ENCODE measurements around the gene MBD4. TPM values are rescaled to one million over a fixed set of nuclear protein-coding genes. Genes with fewer than 3 reads are reported as not detected.
A peak's percentile ranks its signal among the peaks of the same experiment; 100 is the strongest.
"Not testable (repeated sequence)": the region's sequence is repeated elsewhere in the genome, so short reads cannot be mapped to it uniquely, and the experiment has no call there.

The MBD4 gene
- total RNA-seq, 2 experiments from 2014 or later, result 50.9 to 51.0 TPM

GRCh38 chr3:129399145-129399894, 40.4 kb downstream of the MBD4 start:
- Mint-ChIP-seq H3K36me3 (ENCODE audit: low read depth) (peaks cover 18% of the 10 kb centered on the region), H3K4me1 (ENCODE audit: low read depth) (peaks cover 31% of the 10 kb centered on the region), H3K4me3 (peak overlapping the region; percentile 100), H3K27me3 (ENCODE audit: low read depth) (no peaks in the 10 kb centered on the region), H3K9me3 (no peaks in the 10 kb centered on the region), H3K27ac (peak overlapping the region; percentile 99)
- peak; percentile 87 for DNase-seq
- CTCF ChIA-PET, result interaction anchor here (0.6 to 1.7 kb wide), 13 partner anchors 9 to 425 kb away, joined by 3 to 9 read pairs (median 4); partner anchors contain the start of genes EFCAB12 and IFT122
- intact Hi-C loops (cut with micrococcal nuclease), result loop anchor here (1.0 to 5.0 kb wide), 7 partner anchors 25 to 712 kb away; partner anchors contain the start of genes EFCAB12, IFT122, ISY1 and PLXND1

GRCh38 chr3:129398803-129399144, 41.0 kb downstream of the MBD4 start:
- intact Hi-C loops (cut with micrococcal nuclease), result loop anchor here (1.0 to 5.0 kb wide), 7 partner anchors 26 to 713 kb away; partner anchors contain the start of genes EFCAB12, IFT122, ISY1 and PLXND1
- CTCF ChIA-PET, result interaction anchor here (0.9 kb wide), 1 partner anchor 57 kb away, joined by 3 read pairs; no protein-coding TSS in a partner anchor
- Mint-ChIP-seq H3K4me3 (peak overlapping the region; percentile 100), H3K36me3 (ENCODE audit: low read depth) (peaks cover 18% of the 10 kb centered on the region), H3K27ac (peak overlapping the region; percentile 99), H3K4me1 (ENCODE audit: low read depth) (peaks cover 31% of the 10 kb centered on the region), H3K9me3 (no peaks in the 10 kb centered on the region), H3K27me3 (ENCODE audit: low read depth) (no peaks in the 10 kb centered on the region)
- DNase-seq, result peak; percentile 19

- H3K27me3 Mint-ChIP-seq (ENCODE audit: low read depth); DNase-seq; H3K9me3 Mint-ChIP-seq; H3K4me3 Mint-ChIP-seq; H3K27ac Mint-ChIP-seq; intact Hi-C loops (cut with micrococcal nuclease): not testable (repeated sequence)
- Mint-ChIP-seq H3K36me3 (ENCODE audit: low read depth) (peaks cover 36% of the 10 kb centered on the region), H3K4me1 (ENCODE audit: low read depth) (peaks cover 31% of the 10 kb centered on the region)
- CTCF ChIA-PET, result interaction anchor here (1.7 kb wide), 1 partner anchor 11 kb away, joined by 4 read pairs; no protein-coding TSS in a partner anchor
These were observed 45.8 kb downstream of the MBD4 start for GRCh38 chr3:129393760-129394564.

- CTCF ChIA-PET, result no interaction called here
- intact Hi-C loops (cut with micrococcal nuclease), result no loop called here
- Mint-ChIP-seq H3K27me3 (ENCODE audit: low read depth) (no peaks in the 10 kb centered on the region), H3K36me3 (ENCODE audit: low read depth) (peaks cover 34% of the 10 kb centered on the region), H3K9me3 (no peaks in the 10 kb centered on the region), H3K27ac (no peak overlapping the region), H3K4me3 (no peak overlapping the region), H3K4me1 (ENCODE audit: low read depth) (peaks cover 27% of the 10 kb centered on the region)
- DNase-seq, result no peak
These were observed 46.5 kb downstream of the MBD4 start for GRCh38 chr3:129393271-129393670.

GRCh38 chr3:129392106-129392887, 47.5 kb downstream of the MBD4 start:
- H3K9me3 Mint-ChIP-seq; CTCF ChIA-PET; DNase-seq; H3K27ac Mint-ChIP-seq; intact Hi-C loops (cut with micrococcal nuclease); H3K27me3 Mint-ChIP-seq (ENCODE audit: low read depth); H3K4me3 Mint-ChIP-seq: not testable (repeated sequence)
- Mint-ChIP-seq H3K4me1 (ENCODE audit: low read depth) (peaks cover 17% of the 10 kb centered on the region), H3K36me3 (ENCODE audit: low read depth) (peaks cover 34% of the 10 kb centered on the region)

GRCh38 chr3:129391583-129391982, 48.2 kb downstream of the MBD4 start:
- CTCF ChIA-PET; DNase-seq; H3K4me1 Mint-ChIP-seq (ENCODE audit: low read depth); H3K9me3 Mint-ChIP-seq; H3K4me3 Mint-ChIP-seq; H3K27me3 Mint-ChIP-seq (ENCODE audit: low read depth); intact Hi-C loops (cut with micrococcal nuclease): not testable (repeated sequence)
- Mint-ChIP-seq H3K27ac (peak overlapping the region; percentile 26), H3K36me3 (ENCODE audit: low read depth) (peaks cover 34% of the 10 kb centered on the region)

- H3K9me3 Mint-ChIP-seq, result no peaks in the 10 kb centered on the region
- H3K4me1 Mint-ChIP-seq (ENCODE audit: low read depth), result no peaks in the 10 kb centered on the region
- CTCF ChIA-PET, result no interaction called here
- H3K4me3 Mint-ChIP-seq, result no peak overlapping the region
- DNase-seq, result no peak
- H3K27ac Mint-ChIP-seq, result no peak overlapping the region
- intact Hi-C loops (cut with micrococcal nuclease), result loop anchor here (10.0 kb wide), 2 partner anchors 105 to 545 kb away; no protein-coding TSS in a partner anchor
- H3K27me3 Mint-ChIP-seq (ENCODE audit: low read depth), result no peaks in the 10 kb centered on the region
- peaks cover 28% of the 10 kb centered on the region for H3K36me3 Mint-ChIP-seq (ENCODE audit: low read depth)
These were observed 50.2 kb downstream of the MBD4 start for GRCh38 chr3:129389572-129389937.

GRCh38 chr3:129388791-129389571, 50.8 kb downstream of the MBD4 start:
- H3K4me1 Mint-ChIP-seq (ENCODE audit: low read depth); H3K9me3 Mint-ChIP-seq; H3K27me3 Mint-ChIP-seq (ENCODE audit: low read depth); CTCF ChIA-PET; H3K27ac Mint-ChIP-seq; DNase-seq; H3K4me3 Mint-ChIP-seq: not testable (repeated sequence)
- H3K36me3 Mint-ChIP-seq (ENCODE audit: low read depth), result peaks cover 27% of the 10 kb centered on the region
- intact Hi-C loops (cut with micrococcal nuclease), result loop anchor here (10.0 kb wide), 2 partner anchors 106 to 546 kb away; no protein-coding TSS in a partner anchor

- Mint-ChIP-seq H3K36me3 (ENCODE audit: low read depth) (peaks cover 22% of the 10 kb centered on the region), H3K4me1 (ENCODE audit: low read depth) (no peaks in the 10 kb centered on the region), H3K27me3 (ENCODE audit: low read depth) (no peaks in the 10 kb centered on the region), H3K4me3 (no peak overlapping the region), H3K9me3 (no peaks in the 10 kb centered on the region), H3K27ac (no peak overlapping the region)
- intact Hi-C loops (cut with micrococcal nuclease), result loop anchor here (10.0 kb wide), 2 partner anchors 107 to 547 kb away; no protein-coding TSS in a partner anchor
- DNase-seq, result no peak
- CTCF ChIA-PET, result interaction anchor here (1.6 kb wide), 1 partner anchor 9 kb away, joined by 7 read pairs; no protein-coding TSS in a partner anchor
These were observed 52.3 kb downstream of the MBD4 start for GRCh38 chr3:129387487-129387886.

- no peaks in the 10 kb centered on the region for H3K9me3 Mint-ChIP-seq
- no peak overlapping the region for H3K4me3 Mint-ChIP-seq
- no peak overlapping the region for H3K27ac Mint-ChIP-seq
- peaks cover 19% of the 10 kb centered on the region for H3K36me3 Mint-ChIP-seq (ENCODE audit: low read depth)
- DNase-seq, result no peak
- CTCF ChIA-PET, result interaction anchor here (1.6 to 2.4 kb wide), 2 partner anchors 9 to 13 kb away, joined by 7 to 9 read pairs; no protein-coding TSS in a partner anchor
- H3K27me3 Mint-ChIP-seq (ENCODE audit: low read depth), result no peaks in the 10 kb centered on the region
- intact Hi-C loops (cut with micrococcal nuclease), result loop anchor here (10.0 kb wide), 2 partner anchors 108 to 548 kb away; no protein-coding TSS in a partner anchor
- no peaks in the 10 kb centered on the region for H3K4me1 Mint-ChIP-seq (ENCODE audit: low read depth)
These were observed 52.8 kb downstream of the MBD4 start for GRCh38 chr3:129386984-129387383.

- not testable (repeated sequence) for H3K9me3 Mint-ChIP-seq; H3K27me3 Mint-ChIP-seq (ENCODE audit: low read depth); H3K4me3 Mint-ChIP-seq; H3K4me1 Mint-ChIP-seq (ENCODE audit: low read depth); DNase-seq; H3K36me3 Mint-ChIP-seq (ENCODE audit: low read depth); H3K27ac Mint-ChIP-seq
- intact Hi-C loops (cut with micrococcal nuclease), result loop anchor here (10.0 kb wide), 2 partner anchors 109 to 549 kb away; no protein-coding TSS in a partner anchor
- CTCF ChIA-PET, result interaction anchor here (2.4 kb wide), 1 partner anchor 15 kb away, joined by 9 read pairs; no protein-coding TSS in a partner anchor
These were observed 54.2 kb downstream of the MBD4 start for GRCh38 chr3:129385507-129385906.
